ENCODE measurements around the gene PCDHB14.
"Not testable (repeated sequence)": the region's sequence is repeated elsewhere in the genome, so short reads cannot be mapped to it uniquely, and the experiment has no call there.

GRCh38 chr5:141214583-141214982 is 8.6 kb upstream of the PCDHB14 start:
- TF ChIP-seq CTCF, POLR2A (IDR thresholded peaks at IDR 0.05): not testable (repeated sequence)
